Endodermal cell (in vitro differentiated cells): ENCODE measurements around the gene DDR2. TPM values are rescaled to one million over a fixed set of nuclear protein-coding genes. Genes with fewer than 3 reads are reported as not detected.

Experiments
- DNase-seq: peaks from one replicate; pipeline ENCODE4 v3.0.0-alpha.2; 2017
- H3K27ac ChIP-seq: 2 replicates; pipeline ENCODE4 v1.5.1; 2013; ENCODE audit warnings: mild to moderate bottlenecking, low read depth, low read length, moderate library complexity
- H3K27me3 ChIP-seq: 2 replicates; pipeline ENCODE4 v1.6.1; 2013; ENCODE audit warnings: mild to moderate bottlenecking, low read length, moderate library complexity; ENCODE audit not compliant: insufficient read depth, control insufficient read depth, poor library complexity, severe bottlenecking
- H3K36me3 ChIP-seq: 2 replicates; pipeline ENCODE4 v1.7.0; 2013; ENCODE audit warnings: mild to moderate bottlenecking, low read length, moderate library complexity; ENCODE audit not compliant: control insufficient read depth, insufficient read depth
- H3K4me1 ChIP-seq: one replicate; pipeline ENCODE4 v1.7.0; 2013; ENCODE audit warnings: low read length; ENCODE audit not compliant: control insufficient read depth, insufficient read depth
- H3K4me3 ChIP-seq: 2 replicates; pipeline ENCODE4 v1.5.1; 2013; ENCODE audit warnings: mild to moderate bottlenecking, low read length, moderate library complexity
- H3K9ac ChIP-seq: 2 replicates; pipeline ENCODE4 v1.6.1; 2013; ENCODE audit warnings: mild to moderate bottlenecking, low read length, moderate library complexity; ENCODE audit not compliant: poor library complexity, severe bottlenecking; ENCODE audit errors: extremely low read depth
- H3K9me3 ChIP-seq: 2 replicates; pipeline ENCODE4 v1.6.1; 2013; ENCODE audit warnings: mild to moderate bottlenecking, low read length, moderate library complexity; ENCODE audit not compliant: control insufficient read depth
- H3K27ac Mint-ChIP-seq: 2 replicates; pipeline ENCODE4 v1.8.0; 2020; ENCODE audit warnings: mixed read lengths
- H3K27me3 Mint-ChIP-seq: 2 replicates; pipeline ENCODE4 v1.8.0; 2021; ENCODE audit warnings: mild to moderate bottlenecking, mixed read lengths; ENCODE audit not compliant: insufficient read depth
- H3K36me3 Mint-ChIP-seq: 2 replicates; pipeline ENCODE4 v1.8.0; 2020; ENCODE audit warnings: low read depth, mixed read lengths
- H3K4me1 Mint-ChIP-seq: 2 replicates; pipeline ENCODE4 v1.8.0; 2020; ENCODE audit warnings: mixed read lengths
- H3K4me3 Mint-ChIP-seq: 2 replicates; pipeline ENCODE4 v1.8.0; 2020; ENCODE audit warnings: mild to moderate bottlenecking, moderate library complexity, mixed read lengths
- H3K9me3 Mint-ChIP-seq: 2 replicates; pipeline ENCODE4 v1.8.0; 2020; ENCODE audit warnings: mild to moderate bottlenecking, mixed read lengths
- CTCF ChIP-seq: fragments of 200-600 bp; sonication (generic); conservative IDR thresholded peaks from 2 replicates; pipeline ENCODE4 v1.5.0; 2021; ENCODE audit warnings: antibody characterized with exemption, mild to moderate bottlenecking
- WGBS, 2 experiments: methylation state at CpG; one replicate each; pipeline versions ENCODE4 v1.1.5 to v1.1.7; 2013; ENCODE audit warnings: missing lambda C conversion rate in 2 of 2, mixed read lengths in 1 of 2; ENCODE audit not compliant: insufficient coverage in 1 of 2, insufficient read length in 1 of 2; 5-methylcytosine and 5-hydroxymethylcytosine counted together
- total RNA-seq, 2 donors: library from RNA; stranded (reverse); fragmentation: NEBNext Ultra II Directional in 1 of 2; extraction: Animal tissue kit (Norgen Biotek cat#: 25700) in 1 of 2; gene quantifications; 2 replicates in 1 of 2; 3 replicates in 1 of 2; pipeline ENCODE4 v1.2.1, GENCODE V29; 2021

The DDR2 gene
- total RNA-seq, 2 donors from 2014 or later = 0.26 to 0.55 TPM

GRCh38 chr1:162587761-162588260, 44.5 kb upstream of the DDR2 start:
- DNase-seq = no peak
- no peaks in the 10 kb centered on the region for H3K27me3 ChIP-seq
- Mint-ChIP-seq H3K4me3 (no peak overlapping the region), H3K4me1 (no peaks in the 10 kb centered on the region), H3K27me3 (no peaks in the 10 kb centered on the region), H3K9me3 (no peaks in the 10 kb centered on the region), H3K27ac (no peak overlapping the region), H3K36me3 (peaks cover 34% of the 10 kb centered on the region)
- WGBS, 2 experiments = 96 to 100% methylated on average over 2 to 4 of the region's 5 CpGs
- H3K4me1 ChIP-seq = no peaks in the 10 kb centered on the region
- no peak overlapping the region for H3K4me3 ChIP-seq
- H3K27ac ChIP-seq = no peak overlapping the region
- no peak for TF ChIP-seq CTCF
- H3K36me3 ChIP-seq = peaks cover 53% of the 10 kb centered on the region
- H3K9me3 ChIP-seq = no peaks in the 10 kb centered on the region
- H3K9ac ChIP-seq = no peak overlapping the region

- H3K9ac ChIP-seq = no peak overlapping the region
- no peaks in the 10 kb centered on the region for H3K27me3 Mint-ChIP-seq
Measured at GRCh38 chr1:162590101-162590500, 42.2 kb upstream of the DDR2 start.

GRCh38 chr1:162590686-162591085, 41.6 kb upstream of the DDR2 start:
- no peak overlapping the region for H3K27ac ChIP-seq
- Mint-ChIP-seq H3K4me3 (no peak overlapping the region), H3K27ac (no peak overlapping the region), H3K27me3 (no peaks in the 10 kb centered on the region), H3K36me3 (peaks cover 47% of the 10 kb centered on the region), H3K4me1 (no peaks in the 10 kb centered on the region), H3K9me3 (no peaks in the 10 kb centered on the region)
- H3K9me3 ChIP-seq = no peaks in the 10 kb centered on the region
- no peak overlapping the region for H3K4me3 ChIP-seq
- no peaks in the 10 kb centered on the region for H3K27me3 ChIP-seq
- no peaks in the 10 kb centered on the region for H3K4me1 ChIP-seq
- TF ChIP-seq CTCF = no peak
- WGBS, 2 experiments = 89 to 100% methylated on average over 2 of the region's 2 CpGs
- no peak for DNase-seq
- peaks cover 67% of the 10 kb centered on the region for H3K36me3 ChIP-seq
- H3K9ac ChIP-seq = no peak overlapping the region

More at GRCh38 chr1:162590101-162590500, 42.2 kb upstream of the DDR2 start:
- H3K9me3 Mint-ChIP-seq = no peaks in the 10 kb centered on the region
- H3K4me1 Mint-ChIP-seq = no peaks in the 10 kb centered on the region
- Histone ChIP-seq H3K27me3 (no peaks in the 10 kb centered on the region), H3K36me3 (peaks cover 62% of the 10 kb centered on the region), H3K9me3 (no peaks in the 10 kb centered on the region), H3K27ac (no peak overlapping the region), H3K4me1 (no peaks in the 10 kb centered on the region), H3K4me3 (no peak overlapping the region)
- DNase-seq = no peak
- no peak overlapping the region for H3K27ac Mint-ChIP-seq
- no peak for TF ChIP-seq CTCF
- peaks cover 42% of the 10 kb centered on the region for H3K36me3 Mint-ChIP-seq
- WGBS, 2 experiments = 95 to 100% methylated on average over 2 to 3 of the region's 3 CpGs
- H3K4me3 Mint-ChIP-seq = no peak overlapping the region
